T-helper 2 cell (primary cell): Measurements from ENCODE around the gene GALK2.
A peak's percentile ranks its signal among the peaks of the same experiment; 100 is the strongest.

Source experiments
- DNase-seq, 5 experiments: peaks; one replicate each; pipeline versions ENCODE4 v3.0.0 to v3.0.0-alpha.2; 2012 to 2022
- total RNA-seq, 2 donors: gene quantifications; one replicate each; lab custom pipeline; 2026; lab: John Stamatoyannopoulos, UW

Gene GALK2
- total RNA-seq, result 17.5 to 33.7 reads per million in 2 donors

DNA sequence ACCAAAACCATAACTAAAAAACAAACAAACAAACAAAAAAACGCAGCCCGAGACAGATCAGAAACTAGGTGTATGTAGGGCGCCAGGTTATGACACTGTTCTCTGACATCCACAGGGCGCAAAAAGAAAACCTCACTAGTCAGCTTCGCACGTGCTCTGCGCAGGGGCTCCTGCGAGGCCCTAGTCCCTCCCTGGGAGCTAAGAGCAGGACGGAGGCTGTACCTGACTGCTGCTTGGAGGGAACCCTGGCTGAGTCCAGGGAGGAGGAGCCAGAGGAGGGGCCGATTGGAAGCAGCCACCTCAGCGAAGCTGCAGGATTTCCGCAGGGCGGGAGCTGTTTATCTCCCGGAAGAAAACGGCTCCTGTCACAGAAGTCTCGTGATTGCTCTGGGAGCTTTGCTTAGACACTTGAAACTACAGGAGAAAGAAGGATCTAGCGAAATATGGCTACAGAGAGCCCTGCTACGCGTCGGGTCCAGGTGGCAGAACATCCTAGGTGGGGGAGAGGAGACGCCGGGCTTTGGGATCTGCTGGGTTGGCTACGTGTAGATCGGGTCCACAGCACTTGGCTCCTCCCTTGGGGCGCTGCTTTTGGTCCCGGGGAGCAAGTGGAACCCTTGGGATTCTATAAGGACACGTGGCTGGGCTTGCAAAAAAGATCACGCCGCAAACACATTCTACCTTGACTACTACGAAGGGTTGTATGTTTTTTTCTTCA lies at the start of gene GALK2:
GALK2 (plus strand) TSS at position 368 of the 718 bp plus-strand sequence; CDS start at position 444, 76 bp downstream.
- DNase-seq, result peak; percentile 58 to 94 (median 82)

GRCh38 chr15:49120832-49121231 lies 49.2 kb upstream of the GALK2 start:
- DNase-seq, result no peak

DNA sequence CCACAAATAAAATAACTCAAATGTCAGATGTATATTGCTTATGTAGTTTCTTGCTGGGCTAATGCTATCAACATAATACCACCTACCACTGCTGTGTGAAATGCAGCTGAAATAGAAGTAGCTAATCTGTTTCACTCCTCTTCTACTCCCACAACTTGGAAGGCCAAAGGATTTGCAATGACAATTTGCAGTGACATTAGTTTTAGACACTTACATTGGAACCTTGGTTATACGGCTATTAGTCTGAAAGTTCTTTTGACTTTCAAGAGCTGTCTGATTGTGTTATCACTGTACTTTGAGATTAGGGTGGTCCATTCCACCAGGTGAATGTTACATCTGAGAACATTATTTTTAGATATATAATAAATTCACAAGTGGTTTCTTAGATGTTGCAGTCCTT lies 48.1 kb upstream of the GALK2 start:
- DNase-seq, result no peak

DNA sequence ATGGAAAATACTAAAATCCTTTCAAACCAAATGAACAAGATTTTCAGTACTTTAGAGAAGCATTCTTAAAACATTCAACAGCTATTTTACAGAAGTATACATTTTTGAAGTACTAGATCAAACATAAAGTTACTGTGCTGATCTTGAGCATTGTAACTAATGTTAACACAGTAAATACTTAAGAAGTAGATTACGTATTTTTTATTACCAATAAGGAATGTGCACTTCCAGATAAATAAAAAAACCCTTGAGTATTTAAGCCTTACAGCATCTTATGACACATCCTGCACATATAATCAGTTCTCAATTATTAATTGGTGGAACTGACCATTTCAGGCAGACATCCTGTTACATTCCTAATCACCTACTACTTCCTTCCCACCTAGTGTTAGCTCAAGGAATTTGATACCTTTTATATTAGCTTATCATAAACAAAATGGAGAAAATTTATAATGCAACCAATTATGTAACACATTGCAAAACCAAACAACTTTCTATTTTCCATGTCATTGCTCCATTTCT lies 47.4 kb upstream of the GALK2 start:
- no peak for DNase-seq

DNA sequence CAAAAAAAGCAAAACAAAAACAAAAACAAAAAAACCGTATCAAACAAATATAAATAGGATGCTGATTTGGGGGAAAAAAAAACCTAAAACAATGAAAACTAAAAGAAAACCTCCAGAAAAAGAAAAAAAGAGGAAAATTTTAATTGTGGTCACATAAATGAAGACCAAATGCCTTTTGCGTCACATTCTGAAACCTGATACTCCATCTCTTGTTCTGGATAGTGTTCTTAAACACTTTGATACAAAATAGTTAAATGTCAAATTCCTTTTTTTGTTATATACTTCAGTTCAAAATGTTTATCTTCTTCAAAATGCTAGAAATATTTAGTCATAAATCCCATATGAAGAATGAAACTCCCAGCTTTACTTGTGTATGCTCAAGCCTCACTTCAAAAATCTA lies 45.7 kb upstream of the GALK2 start:
- no peak for DNase-seq

- no peak for DNase-seq
These were observed 38.6 kb upstream of the GALK2 start for GRCh38 chr15:49131403-49131802.

- DNase-seq, result no peak
These were observed 35.2 kb upstream of the GALK2 start for GRCh38 chr15:49134683-49135341.

- no peak for DNase-seq
These were observed 34.6 kb upstream of the GALK2 start for GRCh38 chr15:49135342-49135857.

DNA sequence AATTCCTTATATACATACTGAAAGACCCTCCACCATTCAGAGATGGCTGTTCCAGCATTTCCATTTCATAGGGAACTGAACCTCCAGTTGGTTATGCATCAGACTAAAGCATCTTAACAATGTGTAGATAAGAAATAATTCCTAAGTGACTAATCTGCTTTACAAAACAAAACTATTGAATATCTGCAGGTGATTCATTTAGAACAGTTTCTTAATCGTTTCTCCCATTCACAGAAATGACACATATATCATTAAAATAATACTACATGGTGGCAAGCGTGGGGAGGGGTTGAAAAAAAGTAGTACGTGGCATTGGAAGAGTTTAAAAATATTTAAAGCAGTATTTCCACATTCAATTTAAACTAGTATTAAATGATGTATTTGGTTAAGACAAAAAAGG lies 34.1 kb upstream of the GALK2 start:
- DNase-seq, result no peak

DNA sequence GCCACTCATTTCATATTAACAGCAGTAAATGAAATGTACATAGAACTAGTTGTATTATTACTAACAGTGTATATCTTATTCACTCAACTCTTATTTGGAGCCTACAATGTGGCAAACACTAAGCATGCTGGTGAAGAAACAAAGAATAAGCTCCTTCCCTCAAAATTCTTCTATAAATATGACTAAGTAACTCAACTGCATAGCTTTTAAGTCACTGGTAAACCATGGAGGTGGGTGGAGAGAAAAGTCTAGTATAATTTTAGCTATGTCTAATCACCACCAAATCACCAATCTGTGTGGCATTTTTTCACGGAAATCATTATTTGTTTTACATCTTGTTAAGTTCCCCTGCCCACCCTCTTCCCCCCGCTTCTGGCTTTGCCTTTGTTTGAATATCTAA lies 32.2 kb upstream of the GALK2 start:
- no peak for DNase-seq

GRCh38 chr15:49145651-49146609 lies 24.1 kb upstream of the GALK2 start:
- peak in 2 of 5 experiments; percentile 4 to 53 for DNase-seq

GRCh38 chr15:49148298-49148697 lies 21.7 kb upstream of the GALK2 start:
- no peak for DNase-seq

DNA sequence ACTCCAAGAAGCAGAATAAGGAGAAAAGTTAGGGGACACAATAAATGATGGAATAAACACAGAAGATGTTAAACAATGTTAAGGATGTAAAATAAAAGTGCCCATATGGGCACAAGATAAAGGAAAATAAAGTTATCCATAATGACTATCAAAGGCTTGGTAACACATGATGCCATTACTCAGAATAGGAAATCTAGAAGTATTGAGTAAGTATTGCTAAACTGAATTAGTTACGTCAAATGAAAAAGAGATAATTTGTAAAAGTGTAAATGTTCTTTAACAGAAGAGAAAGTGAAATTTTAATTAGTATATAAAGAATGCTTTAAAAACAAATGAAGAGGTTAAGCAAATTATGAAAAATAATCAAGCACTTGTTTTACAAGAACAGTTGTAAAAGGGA lies 21.3 kb upstream of the GALK2 start:
- no peak for DNase-seq

GRCh38 chr15:49151831-49152230 lies 18.2 kb upstream of the GALK2 start:
- DNase-seq, result no peak

DNA sequence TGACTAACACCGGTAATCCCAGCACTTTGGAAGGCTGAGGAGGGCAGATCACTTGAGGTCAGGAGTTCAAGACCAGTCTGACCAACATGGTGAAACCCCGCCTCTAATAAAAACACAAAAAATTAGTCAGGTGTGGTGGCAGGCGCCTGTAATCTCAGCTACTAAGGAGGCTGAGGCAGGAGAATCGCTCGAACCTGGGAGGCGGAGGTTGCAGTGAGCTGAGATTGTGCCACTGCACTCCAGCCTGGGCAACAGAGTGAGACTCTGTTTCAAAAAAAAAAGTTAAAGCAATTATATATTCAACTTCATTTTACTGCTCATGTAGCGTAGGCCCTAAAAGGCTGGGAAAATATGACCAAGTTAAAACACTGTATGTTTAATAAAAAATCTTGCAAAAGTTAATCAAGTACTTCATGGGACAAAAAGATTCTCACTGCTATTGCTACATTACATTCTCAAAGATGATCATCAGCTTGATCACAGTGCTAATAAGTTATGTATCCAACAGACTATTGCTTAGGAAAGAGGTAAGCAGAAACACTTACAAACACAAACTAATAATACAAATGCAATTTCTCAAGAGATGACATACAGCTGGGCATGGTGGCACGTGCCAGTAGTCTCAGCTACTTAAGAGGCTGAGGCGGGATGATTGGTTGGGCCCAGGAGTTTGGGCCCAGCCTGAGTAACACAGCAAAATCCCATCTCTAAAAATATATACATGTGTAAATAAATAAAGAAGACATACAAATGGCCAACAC lies 17.3 kb upstream of the GALK2 start:
- DNase-seq, result no peak

GRCh38 chr15:49154359-49154758 lies 15.7 kb upstream of the GALK2 start:
- DNase-seq, result no peak

DNA sequence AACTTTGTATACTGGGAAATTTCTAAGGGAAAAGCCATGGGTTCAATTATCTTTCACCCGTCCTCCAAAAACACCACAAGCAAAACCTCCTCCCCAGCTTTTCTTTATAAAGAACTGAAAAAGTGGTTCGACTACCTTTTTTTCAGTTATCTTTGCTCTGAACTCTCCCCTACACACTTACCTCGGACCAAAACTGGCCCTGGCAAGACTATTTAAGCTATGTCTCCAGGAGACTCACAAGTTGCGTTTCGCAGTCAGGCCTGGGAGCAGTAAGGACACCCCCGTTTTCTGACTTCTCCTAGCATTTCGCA lies 15.3 kb upstream of the GALK2 start:
- DNase-seq, result no peak

DNA sequence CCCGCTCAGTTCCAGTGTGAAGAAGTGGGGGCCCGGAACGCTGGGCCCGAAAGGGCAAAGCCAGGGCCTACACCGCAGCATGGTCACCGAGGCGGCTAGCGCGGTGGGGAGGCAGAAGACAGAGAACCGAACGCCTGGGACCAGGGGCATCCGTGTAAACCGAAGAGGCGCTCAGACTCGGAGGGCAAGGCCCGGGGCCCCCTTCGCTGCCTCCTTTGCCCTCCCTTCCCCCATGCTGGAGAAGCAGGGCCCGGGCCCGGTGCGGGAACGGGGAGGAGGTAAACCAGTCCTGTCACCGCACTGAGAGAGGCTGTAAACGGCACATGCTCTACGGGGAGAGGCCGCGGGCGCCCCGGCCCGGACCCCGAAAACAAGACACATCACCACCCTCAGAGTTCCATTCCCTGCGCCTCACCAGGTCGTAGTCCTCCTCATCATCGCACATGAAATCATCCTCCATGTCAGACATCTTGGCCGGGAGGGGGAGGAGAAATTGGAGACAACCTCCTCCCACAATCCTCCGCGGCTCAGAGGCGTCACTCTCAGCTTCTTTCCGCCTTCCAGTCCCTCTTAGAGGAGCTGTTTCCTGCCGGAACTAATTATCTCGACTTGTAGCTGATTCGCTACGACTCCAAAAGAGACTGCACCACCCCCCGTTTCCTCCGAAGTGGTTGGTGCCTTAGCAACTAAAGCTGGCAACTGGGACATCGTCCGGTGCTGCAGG lies 14.8 kb upstream of the GALK2 start, which contains the start of gene COPS2:
COPS2 (minus strand) TSS at position 490 of the 724 bp plus-strand sequence; CDS start at position 469, 21 bp downstream.
- peak; percentile 66 to 98 (median 89) for DNase-seq

- no peak for DNase-seq
These were observed 14.0 kb upstream of the GALK2 start for GRCh38 chr15:49155834-49156627.

- DNase-seq, result no peak
These were observed 6.4 kb upstream of the GALK2 start for GRCh38 chr15:49163678-49164077.
